Adipocyte (in vitro differentiated cells): ENCODE measurements around the gene FXYD7.
"Not testable (repeated sequence)": the region's sequence is repeated elsewhere in the genome, so short reads cannot be mapped to it uniquely, and the experiment has no call there.

Experiments
- DNase-seq: peaks from one replicate; pipeline ENCODE4 v3.0.0-alpha.2; 2015; ENCODE audit warnings: low read depth
- H3K27me3 ChIP-seq: replicated peaks from 2 replicates; pipeline ENCODE4 v1.7.0; 2013; ENCODE audit warnings: mild to moderate bottlenecking, low read length, moderate library complexity; ENCODE audit not compliant: control insufficient read depth, insufficient read depth
- H3K36me3 ChIP-seq: 2 replicates; pipeline ENCODE4 v1.7.0; 2013; ENCODE audit warnings: low read length, mild to moderate bottlenecking, moderate library complexity; ENCODE audit not compliant: control insufficient read depth, insufficient read depth, severe bottlenecking
- H3K4me1 ChIP-seq: 2 replicates; pipeline ENCODE4 v1.7.0; 2013; ENCODE audit warnings: mild to moderate bottlenecking, low read length, moderate library complexity; ENCODE audit not compliant: control insufficient read depth, insufficient read depth
- H3K4me3 ChIP-seq: 2 replicates; pipeline ENCODE4 v1.7.0; 2013; ENCODE audit warnings: mild to moderate bottlenecking, low read length, moderate library complexity
- H3K9ac ChIP-seq: 2 replicates; pipeline ENCODE4 v1.7.0; 2013; ENCODE audit warnings: mild to moderate bottlenecking, low read length, moderate library complexity
- H3K9me3 ChIP-seq: 2 replicates; pipeline ENCODE4 v1.7.0; 2013; ENCODE audit warnings: mild to moderate bottlenecking, low read length, moderate library complexity; ENCODE audit not compliant: control insufficient read depth

FXYD7 gene

DNA sequence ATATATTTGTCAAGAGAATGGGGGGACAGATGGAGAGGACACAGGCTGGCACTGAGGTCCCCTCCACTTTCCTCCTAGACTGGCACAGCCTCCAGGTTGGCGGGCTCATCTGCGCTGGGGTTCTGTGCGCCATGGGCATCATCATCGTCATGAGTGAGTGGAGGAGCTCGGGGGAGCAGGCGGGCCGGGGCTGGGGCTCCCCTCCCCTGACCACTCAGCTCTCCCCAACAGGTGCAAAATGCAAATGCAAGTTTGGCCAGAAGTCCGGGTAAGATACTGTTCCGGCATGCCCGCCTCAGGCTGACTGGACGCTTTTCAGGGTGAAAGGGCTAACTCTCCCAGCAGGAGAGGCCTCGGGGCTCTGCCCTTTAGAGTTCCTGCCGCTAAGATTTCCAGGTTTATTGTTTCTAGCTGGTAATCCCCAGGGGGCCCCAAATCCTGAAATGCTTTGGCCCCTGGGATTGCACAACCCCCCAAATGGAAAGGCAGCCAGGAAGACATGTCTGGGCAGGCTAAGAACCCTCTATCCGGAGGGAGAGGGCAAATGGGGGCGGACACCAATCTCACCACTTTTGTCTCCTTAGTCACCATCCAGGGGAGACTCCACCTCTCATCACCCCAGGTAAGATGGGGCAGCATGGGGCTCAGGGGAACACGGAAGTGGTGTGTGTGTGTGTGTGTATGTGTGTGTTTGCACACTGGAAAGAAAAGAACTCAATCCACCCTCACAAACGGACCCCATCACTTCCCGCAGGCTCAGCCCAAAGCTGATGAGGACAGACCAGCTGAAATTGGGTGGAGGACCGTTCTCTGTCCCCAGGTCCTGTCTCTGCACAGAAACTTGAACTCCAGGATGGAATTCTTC lies 20.1 kb upstream of the FXYD7 start:
- H3K4me3 ChIP-seq, result peak overlapping the region; percentile 91
- no peak for DNase-seq
- H3K27me3 ChIP-seq, result no peaks in the 10 kb centered on the region
- H3K36me3 ChIP-seq, result no peaks in the 10 kb centered on the region
- peaks cover 81% of the 10 kb centered on the region for H3K4me1 ChIP-seq
- H3K9ac ChIP-seq, result peak overlapping the region; percentile 98
- H3K9me3 ChIP-seq, result no peaks in the 10 kb centered on the region

DNA sequence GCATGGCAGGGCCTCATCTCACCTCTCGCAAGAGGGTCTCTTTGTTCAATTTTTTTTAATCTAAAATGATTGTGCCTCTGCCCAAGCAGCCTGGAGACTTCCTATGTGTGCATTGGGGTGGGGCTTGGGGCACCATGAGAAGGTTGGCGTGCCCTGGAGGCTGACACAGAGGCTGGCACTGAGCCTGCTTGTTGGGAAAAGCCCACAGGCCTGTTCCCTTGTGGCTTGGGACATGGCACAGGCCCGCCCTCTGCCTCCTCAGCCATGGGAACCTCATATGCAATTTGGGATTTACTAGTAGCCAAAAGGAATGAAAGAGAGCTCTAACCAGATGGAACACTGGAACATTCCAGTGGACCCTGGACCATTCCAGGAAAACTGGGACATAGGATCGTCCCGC lies 19.5 kb upstream of the FXYD7 start:
- peak; percentile 17 for DNase-seq

DNA sequence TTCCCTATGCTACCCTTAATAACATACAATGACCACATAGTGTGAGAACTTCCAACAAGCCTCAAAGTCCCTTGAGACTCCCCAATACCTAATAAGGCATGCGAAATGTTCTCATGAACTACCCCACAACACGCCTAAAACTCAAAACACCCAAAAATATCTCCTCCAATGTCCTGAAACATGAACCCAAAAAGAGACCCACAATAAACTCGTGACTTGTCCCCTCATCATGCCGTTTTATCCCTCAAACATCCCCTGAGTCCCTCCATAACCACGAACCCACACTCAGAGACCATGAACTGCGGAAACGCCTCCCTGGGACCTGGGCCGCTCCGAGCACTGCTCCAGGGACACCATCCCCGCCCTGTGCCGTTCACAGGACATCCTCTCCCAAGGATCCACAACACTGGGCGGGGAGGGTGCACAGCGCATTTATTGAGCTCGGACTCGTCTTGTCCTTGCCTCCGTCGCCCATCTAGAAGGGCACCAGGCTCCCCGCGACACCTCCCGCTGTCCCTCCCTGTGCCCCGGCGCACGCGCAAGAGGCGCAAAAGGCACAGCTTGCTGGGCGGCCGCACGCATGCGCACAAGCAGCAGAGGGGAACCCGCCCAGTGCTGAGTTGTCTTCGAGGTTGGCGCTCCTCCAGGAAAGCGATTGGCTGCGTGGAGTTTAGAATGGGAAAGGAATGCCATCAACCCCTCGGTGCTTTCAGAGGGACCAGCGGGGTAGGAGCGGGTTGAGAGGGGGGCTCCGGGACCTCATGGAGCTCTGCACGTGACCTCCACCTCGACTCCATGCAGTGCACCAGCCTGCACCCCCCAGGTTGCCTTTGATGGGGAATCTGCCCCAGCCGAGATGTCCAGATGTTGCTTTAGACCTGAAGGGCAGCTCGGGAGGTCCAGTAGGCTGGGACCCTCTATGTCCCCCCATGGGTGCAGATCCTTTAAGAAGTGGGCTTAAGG lies 18.7 kb upstream of the FXYD7 start:
- Histone ChIP-seq H3K4me1 (peaks cover 71% of the 10 kb centered on the region), H3K4me3 (peak overlapping the region; percentile 91), H3K27me3 (no peaks in the 10 kb centered on the region), H3K36me3 (no peaks in the 10 kb centered on the region), H3K9ac (peak overlapping the region; percentile 98), H3K9me3 (no peaks in the 10 kb centered on the region)
- DNase-seq, result peak; percentile 97

More for the DNA sequence above, 19.5 kb upstream of the FXYD7 start:
- Histone ChIP-seq H3K9me3 (no peaks in the 10 kb centered on the region), H3K27me3 (no peaks in the 10 kb centered on the region), H3K9ac (peak overlapping the region; percentile 98), H3K4me3 (peak overlapping the region; percentile 91), H3K36me3 (no peaks in the 10 kb centered on the region), H3K4me1 (peaks cover 77% of the 10 kb centered on the region)

GRCh38 chr19:35125270-35125717 lies 17.8 kb upstream of the FXYD7 start:
- no peaks in the 10 kb centered on the region for H3K9me3 ChIP-seq
- no peak overlapping the region for H3K4me3 ChIP-seq
- no peak for DNase-seq
- no peaks in the 10 kb centered on the region for H3K27me3 ChIP-seq
- H3K9ac ChIP-seq, result peak overlapping the region; percentile 98
- H3K36me3 ChIP-seq, result no peaks in the 10 kb centered on the region
- peaks cover 62% of the 10 kb centered on the region for H3K4me1 ChIP-seq

GRCh38 chr19:35125749-35126623 lies 17.1 kb upstream of the FXYD7 start:
- no peaks in the 10 kb centered on the region for H3K9me3 ChIP-seq
- H3K36me3 ChIP-seq, result no peaks in the 10 kb centered on the region
- H3K4me1 ChIP-seq, result peaks cover 59% of the 10 kb centered on the region
- H3K9ac ChIP-seq, result peak overlapping the region; percentile 70
- H3K27me3 ChIP-seq, result no peaks in the 10 kb centered on the region
- H3K4me3 ChIP-seq, result no peak overlapping the region
- no peak for DNase-seq

DNA sequence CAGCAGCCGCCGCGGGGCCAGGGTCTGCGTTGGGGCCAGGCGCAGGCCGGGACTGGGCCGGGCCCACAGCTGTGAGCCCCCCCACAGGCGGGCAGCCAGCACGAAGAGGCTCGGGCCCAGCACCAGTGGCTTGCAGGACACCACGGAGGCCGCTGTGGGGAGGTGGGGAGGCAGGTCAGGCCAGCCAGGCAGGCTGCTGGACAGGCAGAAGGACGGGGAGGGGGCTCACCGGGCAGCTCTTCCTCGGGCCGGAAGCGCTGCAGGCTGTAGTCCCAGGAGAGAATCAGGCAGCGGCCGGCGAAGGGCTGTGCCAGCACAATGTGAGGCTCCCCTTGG lies 16.5 kb upstream of the FXYD7 start:
- Histone ChIP-seq H3K36me3 (no peaks in the 10 kb centered on the region), H3K4me3 (no peak overlapping the region), H3K4me1 (peaks cover 53% of the 10 kb centered on the region), H3K9me3 (no peaks in the 10 kb centered on the region), H3K27me3 (no peaks in the 10 kb centered on the region), H3K9ac (peak overlapping the region; percentile 70)
- no peak for DNase-seq

- Histone ChIP-seq H3K9me3 (no peaks in the 10 kb centered on the region), H3K27me3 (no peaks in the 10 kb centered on the region)
- no peak for DNase-seq
These were observed 15.2 kb upstream of the FXYD7 start for GRCh38 chr19:35127871-35128270.

GRCh38 chr19:35128398-35129057 lies 14.5 kb upstream of the FXYD7 start:
- no peak for DNase-seq
- Histone ChIP-seq H3K36me3 (no peaks in the 10 kb centered on the region), H3K9ac (no peak overlapping the region), H3K9me3 (no peaks in the 10 kb centered on the region), H3K27me3 (no peaks in the 10 kb centered on the region), H3K4me3 (no peak overlapping the region), H3K4me1 (peaks cover 36% of the 10 kb centered on the region)

More at GRCh38 chr19:35127871-35128270, 15.2 kb upstream of the FXYD7 start:
- no peak overlapping the region for H3K4me3 ChIP-seq
- H3K4me1 ChIP-seq, result peaks cover 43% of the 10 kb centered on the region
- no peak overlapping the region for H3K9ac ChIP-seq
- H3K36me3 ChIP-seq, result no peaks in the 10 kb centered on the region

GRCh38 chr19:35129724-35130274 lies 13.3 kb upstream of the FXYD7 start:
- not testable (repeated sequence) for H3K36me3 ChIP-seq

More at GRCh38 chr19:35129724-35130274, 13.3 kb upstream of the FXYD7 start:
- not testable (repeated sequence) for H3K27me3 ChIP-seq, H3K9me3 ChIP-seq, H3K9ac ChIP-seq, DNase-seq, H3K4me3 ChIP-seq
- H3K4me1 ChIP-seq, result peaks cover 26% of the 10 kb centered on the region
